GM21717 (cell line): ENCODE results near the gene GGT7.

Source experiments
- ATAC-seq: cut with Tn5 transposase; IDR thresholded peaks from one replicate; pipeline ENCODE4 v1.9.1; 2021; ENCODE audit warnings: mild to moderate bottlenecking, moderate library complexity; ENCODE audit not compliant: unreplicated experiment

The GGT7 gene

DNA sequence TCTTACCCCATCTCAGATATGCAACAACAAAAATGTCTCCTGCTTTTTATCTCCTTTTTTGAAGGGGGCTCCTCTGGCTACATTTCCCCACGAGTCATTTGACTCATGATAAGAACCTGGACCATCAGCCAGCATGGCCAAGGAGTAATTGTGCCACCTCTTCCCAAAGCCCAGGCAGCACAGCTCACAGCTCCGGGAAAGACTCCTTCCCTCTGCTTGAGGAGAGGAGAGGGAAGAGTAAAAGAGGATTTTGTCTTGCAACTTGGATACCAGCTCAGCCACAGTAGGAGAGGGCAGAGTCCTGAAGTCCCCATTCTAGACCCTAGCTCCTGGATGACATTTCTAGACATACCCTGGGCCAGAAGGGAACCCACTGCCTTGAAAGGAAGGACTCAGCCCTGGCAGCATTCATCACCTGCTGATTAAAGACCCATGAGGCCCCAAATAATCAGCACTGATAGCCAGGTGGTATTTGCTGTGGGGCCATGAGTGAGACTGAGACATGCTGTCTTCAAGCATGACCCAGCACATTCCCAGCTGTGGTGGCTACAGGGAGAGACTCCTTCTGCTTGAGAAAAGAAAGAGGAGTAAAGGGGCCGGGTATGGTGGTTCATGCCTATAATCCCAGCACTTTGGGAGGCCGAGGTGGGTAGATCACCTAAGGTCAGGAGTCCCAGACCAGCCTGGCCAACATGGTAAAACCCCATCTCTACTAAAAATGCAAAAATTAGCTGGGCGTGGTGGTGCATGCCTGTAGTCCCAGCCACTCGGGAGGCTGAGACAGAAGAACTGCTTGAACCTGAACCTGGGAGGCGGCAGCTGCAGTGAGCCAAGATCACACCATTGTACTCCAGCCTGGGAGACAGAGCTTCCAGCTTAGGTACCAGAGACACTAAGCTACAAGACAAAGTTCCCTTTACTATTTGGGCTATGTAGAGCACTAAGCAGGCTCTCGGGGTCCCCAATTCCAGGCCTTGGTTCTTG, 75.4 kb downstream of the GGT7 start:
- ATAC-seq, result no peak
